Keratinocyte (primary cell): ENCODE data around the gene HDAC1. TPM values are rescaled to one million over a fixed set of nuclear protein-coding genes. Genes with fewer than 3 reads are reported as not detected.

Experiments used
- DNase-seq: peaks from one replicate; pipeline ENCODE4 v3.0.0-alpha.2; 2011; ENCODE audit warnings: low read depth, missing footprints, low spot score
- FAIRE-seq: peaks from 2 replicates; lab custom pipeline; 2011; peaks lifted over from hg19 to GRCh38; lab: Jason Lieb, UNC
- H2AFZ ChIP-seq: 2 replicates; pipeline ENCODE4 v1.6.0; 2012; ENCODE audit warnings: low read length, control low read depth, inconsistent platforms; ENCODE audit not compliant: control insufficient read depth
- H3K27ac ChIP-seq: 2 replicates; pipeline ENCODE4 v1.5.1; 2011; ENCODE audit warnings: low read length; ENCODE audit not compliant: control insufficient read depth, insufficient read depth
- H3K27me3 ChIP-seq: 3 replicates; pipeline ENCODE4 v1.6.0; 2011; ENCODE audit warnings: low read length; ENCODE audit not compliant: control insufficient read depth, insufficient read depth; ENCODE audit errors: extremely low read depth
- H3K36me3 ChIP-seq, 2 experiments: 2 replicates in 1 of 2; 3 replicates in 1 of 2; pipeline ENCODE4 v1.5.1; 2011; ENCODE audit warnings: low read length in 2 of 2, mild to moderate bottlenecking in 1 of 2; ENCODE audit not compliant: control insufficient read depth in 2 of 2, insufficient read depth in 2 of 2; ENCODE audit errors: extremely low read depth in 1 of 2
- H3K4me1 ChIP-seq: 3 replicates; pipeline ENCODE4 v1.5.1; 2011; ENCODE audit warnings: low read length; ENCODE audit not compliant: control insufficient read depth, insufficient read depth; ENCODE audit errors: extremely low read depth
- H3K4me2 ChIP-seq: 3 replicates; pipeline ENCODE4 v1.6.0; 2011; ENCODE audit warnings: low read depth, low read length; ENCODE audit not compliant: control insufficient read depth, insufficient read depth; ENCODE audit errors: extremely low read depth
- H3K4me3 ChIP-seq, 3 experiments: fragments of 200-600 bp in 1 of 3; sonication (generic) in 1 of 3; 2 replicates in 2 of 3; 3 replicates in 1 of 3; pipeline ENCODE4 v1.5.1; 2011 to 2016; ENCODE audit warnings: low read length in 3 of 3, mild to moderate bottlenecking in 3 of 3, control low read depth in 2 of 3, inconsistent platforms in 1 of 3, low read depth in 1 of 3, mixed read lengths in 1 of 3, mixed run types in 1 of 3, moderate library complexity in 1 of 3; ENCODE audit not compliant: control insufficient read depth in 2 of 3, insufficient read depth in 2 of 3; ENCODE audit errors: extremely low read depth in 1 of 3
- H3K79me2 ChIP-seq: 2 replicates; pipeline ENCODE4 v1.6.0; 2012; ENCODE audit warnings: low read length; ENCODE audit not compliant: control insufficient read depth, insufficient read depth
- H3K9ac ChIP-seq: 3 replicates; pipeline ENCODE4 v1.6.0; 2011; ENCODE audit warnings: low read length; ENCODE audit not compliant: control insufficient read depth, insufficient read depth; ENCODE audit errors: extremely low read depth
- H3K9me1 ChIP-seq: 3 replicates; pipeline ENCODE4 v1.6.0; 2011; ENCODE audit warnings: low read length; ENCODE audit not compliant: control insufficient read depth, insufficient read depth; ENCODE audit errors: extremely low read depth
- H3K9me3 ChIP-seq: 2 replicates; pipeline ENCODE4 v1.5.1; 2012; ENCODE audit warnings: low read depth, low read length; ENCODE audit not compliant: control insufficient read depth
- H4K20me1 ChIP-seq: 3 replicates; pipeline ENCODE4 v1.6.0; 2011; ENCODE audit warnings: low read length; ENCODE audit not compliant: control insufficient read depth, insufficient read depth; ENCODE audit errors: extremely low read depth
- EZH2 ChIP-seq: IDR thresholded peaks from one replicate; pipeline ENCODE4 v1.6.1; 2012; ENCODE audit warnings: inconsistent platforms, mild to moderate bottlenecking, low read length, moderate library complexity
- dilution Hi-C: fragments of 300-500 bp; cut with MboI; formaldehyde crosslinking; loops from one replicate; pipeline ENCODE4 v1.7.0; 2020; ENCODE audit warnings: low sequenced_read_pairs; ENCODE audit not compliant: extremely low pct_ligation_motif_present
- polyA plus RNA-seq, 5 experiments: library from polyadenylated mRNA; depleted of rRNA in 3 of 5; stranded (reverse) in 3 of 5; stranded (forward) in 1 of 5; unstranded in 1 of 5; fragments of >200 nt; gene quantifications; 1 replicate in 1 of 5; 2 replicates in 3 of 5; 3 replicates in 1 of 5; pipeline versions ENCODE4 v1.2.1 to v1.2.3, GENCODE V29; 2011 to 2012; ENCODE audit warnings: missing spikeins in 2 of 5, low read depth in 1 of 5, low replicate concordance in 1 of 5
- TF ChIP-seq, protein P1 (sequence below), 3 experiments: IDR thresholded peaks in 1 of 3; conservative IDR thresholded peaks in 1 of 3; optimal IDR thresholded peaks in 1 of 3; 2 replicates in 2 of 3; 3 replicates in 1 of 3; pipeline versions ENCODE3 to v1.5.1; 2011; ENCODE audit warnings: low read length in 3 of 3, mild to moderate bottlenecking in 3 of 3, moderate library complexity in 2 of 3, control low read depth in 1 of 3, inconsistent platforms in 1 of 3; ENCODE audit not compliant: insufficient read depth in 2 of 3; ENCODE audit errors: extremely low read depth in 1 of 3

Gene HDAC1
- polyA plus RNA-seq, 1 donor (not counting 4 experiments of a cell fraction or from before 2014, with no cell fraction given), result 198 TPM

DNA sequence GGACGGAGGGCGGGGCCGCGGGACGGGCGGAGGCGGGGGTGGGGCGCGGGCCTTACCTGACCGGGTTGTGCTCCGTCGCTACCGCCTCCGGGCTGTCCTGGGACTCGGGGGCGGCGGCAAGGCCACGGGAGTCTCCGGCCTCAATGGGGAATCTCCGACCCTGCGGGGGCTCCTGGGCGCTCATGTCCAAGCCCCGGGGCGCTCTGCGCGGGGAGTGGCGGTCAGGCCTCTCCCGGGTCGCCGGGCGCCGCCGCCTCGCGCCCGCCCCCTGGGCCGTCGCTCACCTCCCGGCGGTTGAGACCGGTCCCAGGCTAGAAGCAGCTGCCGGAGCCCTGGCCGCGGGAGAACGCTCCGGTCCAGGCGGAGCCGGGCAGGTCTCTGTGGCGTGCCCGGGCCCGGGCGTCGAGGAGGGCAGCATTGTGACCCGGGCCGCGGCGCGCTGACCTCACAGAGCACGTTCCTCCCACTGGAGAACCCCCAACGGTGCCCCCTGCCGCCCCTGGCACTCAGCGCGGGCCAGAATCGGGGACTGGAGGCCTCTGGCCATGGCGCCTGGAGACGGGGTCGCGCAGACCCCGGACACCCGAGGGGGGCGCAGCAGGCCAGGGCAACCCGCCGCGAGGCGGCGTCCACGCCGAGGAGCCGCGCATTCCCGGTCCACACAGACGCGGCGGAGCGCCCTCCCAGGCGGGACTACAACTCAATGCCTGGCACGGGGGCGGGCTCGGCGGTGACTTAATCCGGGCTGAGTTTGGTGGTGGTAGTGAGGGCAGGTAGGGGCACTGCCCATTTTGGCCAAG is 70.0 kb downstream of the HDAC1 start:
- peak overlapping the region; percentile 18 to 51 (median 36) for H3K4me3 ChIP-seq
- no peaks in the 10 kb centered on the region for H3K9me3 ChIP-seq
- H3K9ac ChIP-seq, result peak overlapping the region; percentile 34
- FAIRE-seq, result no peak
- no peak overlapping the region for H3K27ac ChIP-seq
- no peak for DNase-seq
- H2AFZ ChIP-seq, result no peak overlapping the region
- H3K4me1 ChIP-seq, result no peaks in the 10 kb centered on the region
- no peak for TF ChIP-seq EZH2
- TF ChIP-seq, protein P1, sequence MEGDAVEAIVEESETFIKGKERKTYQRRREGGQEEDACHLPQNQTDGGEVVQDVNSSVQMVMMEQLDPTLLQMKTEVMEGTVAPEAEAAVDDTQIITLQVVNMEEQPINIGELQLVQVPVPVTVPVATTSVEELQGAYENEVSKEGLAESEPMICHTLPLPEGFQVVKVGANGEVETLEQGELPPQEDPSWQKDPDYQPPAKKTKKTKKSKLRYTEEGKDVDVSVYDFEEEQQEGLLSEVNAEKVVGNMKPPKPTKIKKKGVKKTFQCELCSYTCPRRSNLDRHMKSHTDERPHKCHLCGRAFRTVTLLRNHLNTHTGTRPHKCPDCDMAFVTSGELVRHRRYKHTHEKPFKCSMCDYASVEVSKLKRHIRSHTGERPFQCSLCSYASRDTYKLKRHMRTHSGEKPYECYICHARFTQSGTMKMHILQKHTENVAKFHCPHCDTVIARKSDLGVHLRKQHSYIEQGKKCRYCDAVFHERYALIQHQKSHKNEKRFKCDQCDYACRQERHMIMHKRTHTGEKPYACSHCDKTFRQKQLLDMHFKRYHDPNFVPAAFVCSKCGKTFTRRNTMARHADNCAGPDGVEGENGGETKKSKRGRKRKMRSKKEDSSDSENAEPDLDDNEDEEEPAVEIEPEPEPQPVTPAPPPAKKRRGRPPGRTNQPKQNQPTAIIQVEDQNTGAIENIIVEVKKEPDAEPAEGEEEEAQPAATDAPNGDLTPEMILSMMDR (optimal IDR thresholded peaks at IDR 0.05 in 1 of 3, IDR thresholded peaks at IDR 0.05 in 1 of 3, conservative IDR thresholded peaks at IDR 0.05 in 1 of 3; ENCODE audit: extremely low read depth in 1 of 3, insufficient read depth in 2 of 3, low read length in 3 of 3), result peak in 2 of 3 experiments; percentile 26 to 54
- dilution Hi-C loops, result no loop called here
- H4K20me1 ChIP-seq, result no peaks in the 10 kb centered on the region
- H3K79me2 ChIP-seq, result no peaks in the 10 kb centered on the region
- peaks cover 11 to 12% of the 10 kb centered on the region in 2 experiments for H3K36me3 ChIP-seq
- no peaks in the 10 kb centered on the region for H3K27me3 ChIP-seq
- H3K4me2 ChIP-seq, result peak overlapping the region; percentile 73
- no peaks in the 10 kb centered on the region for H3K9me1 ChIP-seq

DNA sequence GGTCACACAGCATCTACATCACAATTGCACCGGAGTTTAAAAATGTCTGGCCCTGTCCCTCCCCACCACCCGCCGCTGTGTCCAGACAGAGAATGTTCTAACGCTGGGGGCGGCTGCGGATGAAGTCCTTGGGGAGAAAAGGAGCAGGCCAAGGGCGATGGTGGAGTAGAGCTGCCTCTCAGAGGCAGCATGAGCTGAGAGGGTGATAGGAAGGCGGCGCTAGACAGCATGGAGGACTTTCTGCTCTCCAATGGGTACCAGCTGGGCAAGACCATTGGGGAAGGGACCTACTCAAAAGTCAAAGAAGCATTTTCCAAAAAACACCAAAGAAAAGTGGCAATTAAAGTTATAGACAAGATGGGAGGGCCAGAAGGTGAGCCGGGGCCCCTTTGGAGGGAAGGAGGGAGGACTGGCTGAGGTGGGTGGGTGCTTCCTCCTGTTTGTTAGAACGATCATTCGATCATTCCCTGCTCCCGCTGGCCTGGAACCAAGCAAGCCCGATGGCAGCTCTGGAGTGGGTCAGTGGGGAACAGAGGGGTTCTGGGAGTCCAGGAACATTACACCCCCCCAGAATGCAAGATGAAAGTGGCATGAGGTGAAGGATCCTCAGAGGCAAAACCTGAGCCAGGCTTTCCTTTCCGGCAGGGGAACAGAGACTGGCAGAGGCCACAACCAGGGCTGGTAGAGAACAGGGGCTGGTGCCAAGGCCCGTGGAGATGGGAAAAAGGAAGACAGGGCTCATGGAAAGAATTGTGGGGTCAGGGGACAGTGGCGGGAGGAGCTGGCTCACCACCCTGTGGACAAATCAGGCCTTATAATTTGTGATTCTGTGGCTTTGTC is 70.8 kb downstream of the HDAC1 start, which contains the start of the genes FAM229A and TSSK3:
TSS of gene FAM229A (minus strand) at position 12 of the 840 bp plus-strand sequence. CDS start 394 bp downstream, outside the sequence.
TSS of gene TSSK3 (plus strand) at position 66 of the 840 bp plus-strand sequence. CDS start at position 229, 163 bp downstream.
- DNase-seq, result no peak
- Histone ChIP-seq H3K36me3 (peaks cover 12 to 17% of the 10 kb centered on the region in 2 experiments), H3K27ac (no peak within 1 kb of the TSS), H3K9me3 (no peaks in the 10 kb centered on the region), H3K4me2 (peak within 1 kb of the TSS; percentile 73), H3K4me3 (peak within 1 kb of the TSS; percentile 18 to 51 (median 36)), H3K9ac (peak within 1 kb of the TSS; percentile 34), H2AFZ (no peak within 1 kb of the TSS), H3K79me2 (no peaks in the 10 kb centered on the region), H3K9me1 (no peaks in the 10 kb centered on the region), H4K20me1 (no peaks in the 10 kb centered on the region), H3K4me1 (no peaks in the 10 kb centered on the region), H3K27me3 (no peaks in the 10 kb centered on the region)
- no peak for TF ChIP-seq EZH2
- TF ChIP-seq, protein P1 (optimal IDR thresholded peaks at IDR 0.05 in 1 of 3, IDR thresholded peaks at IDR 0.05 in 1 of 3, conservative IDR thresholded peaks at IDR 0.05 in 1 of 3; ENCODE audit: extremely low read depth in 1 of 3, insufficient read depth in 2 of 3, low read length in 3 of 3), result no peak
- FAIRE-seq, result no peak
- dilution Hi-C loops, result no loop called here
